ENCODE measurements around the gene C10orf105.

C10orf105 gene

DNA sequence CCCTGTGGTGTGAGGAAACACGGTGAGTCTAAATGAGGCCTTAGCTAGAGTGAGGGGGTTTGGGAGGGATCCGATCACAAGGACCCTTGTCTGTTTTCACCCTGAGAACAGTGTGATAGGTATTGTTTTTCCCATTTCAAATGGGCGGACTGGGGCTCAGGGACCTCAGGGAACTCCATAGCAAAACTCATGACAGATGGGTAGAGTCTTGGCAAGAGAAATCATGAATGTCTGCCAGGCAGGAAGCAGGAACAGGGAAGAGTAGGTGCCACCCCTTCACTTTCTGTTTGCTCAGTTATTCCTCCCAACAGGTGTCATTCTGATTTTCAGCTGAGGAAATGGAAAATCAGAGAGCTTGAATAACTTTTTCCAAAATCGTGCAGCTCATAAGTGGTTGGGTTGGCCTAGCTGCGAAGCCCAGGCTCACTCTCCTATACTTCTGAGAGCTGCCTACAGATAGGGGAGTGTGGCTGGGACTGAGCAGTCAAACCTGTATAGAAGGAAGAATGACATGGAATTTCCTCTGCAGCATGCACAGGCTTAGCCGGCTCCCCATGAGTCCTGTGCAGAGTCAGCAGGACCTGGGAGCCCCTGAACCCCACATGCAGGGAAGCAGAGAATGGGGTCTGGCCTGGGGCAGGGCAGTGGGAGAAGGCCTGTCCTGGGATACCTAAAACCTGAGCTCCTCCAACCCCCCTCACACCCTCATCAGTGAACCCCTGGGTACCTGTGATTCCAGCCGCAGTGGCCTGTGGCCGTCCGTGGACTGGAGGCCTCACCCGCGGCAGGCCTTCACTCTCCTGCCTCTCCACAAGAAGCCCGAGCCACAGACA, 17.6 kb upstream of the C10orf105 start:
- DNase-seq (ENCODE audit: low read depth in 2 of 2), result no peak

DNA sequence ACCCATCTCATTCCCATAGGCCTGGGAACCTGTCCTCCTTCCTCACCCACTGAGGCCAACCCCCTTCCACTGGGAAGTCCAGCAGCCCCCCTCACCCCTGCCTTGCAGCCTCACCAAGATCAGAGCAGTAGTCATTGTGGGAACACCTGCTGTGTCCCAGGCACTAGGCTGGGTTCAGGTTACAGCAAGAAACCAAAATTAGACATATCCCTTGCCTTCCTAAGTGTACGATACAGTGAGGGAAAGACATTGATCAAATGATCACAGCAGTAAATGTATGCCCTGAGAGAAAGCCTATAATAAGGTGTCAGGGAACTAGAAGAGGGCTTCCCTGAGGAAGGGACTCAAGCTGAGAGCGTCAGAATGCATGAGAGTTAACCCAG, 17.0 kb upstream of the C10orf105 start:
- DNase-seq (ENCODE audit: low read depth in 2 of 2), result no peak

DNA sequence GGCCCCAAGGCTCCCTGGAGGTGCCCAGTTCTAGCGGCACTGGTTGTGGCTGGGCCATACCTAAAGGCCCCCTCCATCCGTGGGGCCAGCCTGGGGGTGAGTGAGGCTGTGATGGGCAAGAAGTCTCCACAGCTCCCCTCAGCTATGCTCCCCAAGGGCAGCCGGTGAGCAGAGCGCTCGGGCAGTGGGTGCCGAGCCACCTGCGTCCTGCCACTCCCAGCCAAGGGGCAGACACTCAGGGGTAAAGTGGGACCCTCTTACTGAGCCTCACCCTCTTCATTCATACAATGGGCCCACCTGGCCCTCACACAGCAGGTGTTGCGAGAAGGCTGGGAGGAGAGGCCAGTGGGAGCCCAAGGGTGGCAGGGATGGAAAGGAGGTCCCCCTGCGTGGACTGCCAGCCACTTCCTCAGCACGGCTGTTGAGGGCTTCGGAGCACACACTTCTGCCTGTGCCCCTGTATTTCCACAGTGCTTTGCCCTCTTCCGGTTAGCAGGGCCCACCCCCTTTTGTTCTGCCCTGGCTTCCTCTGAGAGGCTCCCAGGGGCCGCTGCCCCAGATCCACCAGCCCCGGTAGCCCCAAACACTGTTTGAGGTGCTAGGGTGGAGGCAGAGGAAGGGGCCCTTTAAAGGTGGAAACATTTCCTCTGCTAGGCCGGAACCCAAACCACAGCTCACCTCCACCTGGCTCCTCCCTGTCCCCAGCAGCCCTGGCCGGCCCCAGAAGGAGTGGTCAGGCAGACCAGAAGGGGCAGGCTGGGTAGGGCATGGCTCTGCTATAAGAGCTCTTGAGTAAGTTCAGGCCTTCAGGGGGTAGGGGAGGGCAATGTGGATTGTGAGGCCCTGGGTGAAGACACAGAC, 16.4 kb upstream of the C10orf105 start:
- no peak for DNase-seq (ENCODE audit: low read depth in 2 of 2)

DNA sequence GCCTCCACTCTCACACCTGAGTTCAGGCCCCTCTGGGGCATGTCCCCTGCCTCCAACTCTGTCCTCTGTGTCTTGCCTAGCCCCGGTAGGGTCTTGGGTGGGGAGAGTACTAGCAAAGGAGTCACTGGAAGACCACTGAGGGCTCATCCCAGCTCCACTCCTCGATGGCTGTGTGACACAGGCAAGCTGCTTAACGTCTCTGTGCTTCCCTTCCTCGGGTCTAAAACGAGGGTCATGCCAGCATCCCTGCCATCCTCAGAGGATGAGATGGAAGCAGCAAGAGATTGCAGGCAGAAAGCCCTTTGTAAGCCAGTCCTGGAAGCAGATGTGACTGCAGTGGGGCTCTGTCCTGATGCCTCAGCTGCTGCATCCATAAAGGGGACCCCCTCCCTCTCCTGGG, 15.2 kb upstream of the C10orf105 start:
- DNase-seq (ENCODE audit: low read depth in 2 of 2), result no peak

DNA sequence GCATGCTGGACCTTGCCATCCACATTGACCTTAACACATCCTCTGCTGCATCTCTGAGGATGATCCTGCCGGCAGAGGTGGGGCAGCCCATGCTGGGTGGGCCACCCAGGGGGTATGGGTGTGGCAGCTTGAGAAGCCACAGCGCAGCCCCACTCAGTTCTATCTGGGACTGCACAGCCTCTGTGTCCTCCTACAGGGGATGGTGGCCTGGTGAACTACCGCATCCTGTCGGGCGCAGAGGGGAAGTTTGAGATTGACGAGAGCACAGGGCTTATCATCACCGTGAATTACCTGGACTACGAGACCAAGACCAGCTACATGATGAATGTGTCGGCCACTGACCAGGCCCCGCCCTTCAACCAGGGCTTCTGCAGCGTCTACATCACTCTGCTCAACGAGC, 12.2 kb upstream of the C10orf105 start:
- no peak for DNase-seq (ENCODE audit: low read depth in 2 of 2)

DNA sequence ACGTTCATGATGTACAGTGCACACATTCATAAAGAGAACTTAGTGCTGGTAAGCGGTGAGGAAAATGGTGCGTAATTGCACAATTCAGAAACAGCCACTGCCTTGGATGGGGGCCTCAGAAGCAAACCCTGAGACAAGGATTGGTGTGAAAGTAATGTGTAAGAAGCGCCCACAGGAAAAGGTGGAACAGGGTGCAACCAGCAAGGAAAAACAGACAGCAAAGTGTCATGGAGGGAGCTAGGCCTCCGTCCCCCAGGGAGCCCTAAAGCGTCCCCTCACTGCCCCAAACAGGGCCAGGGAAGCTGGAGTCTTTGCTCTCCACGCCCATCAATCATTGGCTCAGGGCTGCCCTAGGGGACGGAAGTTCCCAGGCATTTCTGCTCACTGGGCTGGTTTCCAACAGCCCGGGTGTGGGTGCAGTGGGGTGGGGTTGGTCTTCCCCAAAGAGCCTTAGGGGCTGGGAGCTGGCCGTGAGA, 9.6 kb upstream of the C10orf105 start:
- no peak for DNase-seq (ENCODE audit: low read depth in 2 of 2)

DNA sequence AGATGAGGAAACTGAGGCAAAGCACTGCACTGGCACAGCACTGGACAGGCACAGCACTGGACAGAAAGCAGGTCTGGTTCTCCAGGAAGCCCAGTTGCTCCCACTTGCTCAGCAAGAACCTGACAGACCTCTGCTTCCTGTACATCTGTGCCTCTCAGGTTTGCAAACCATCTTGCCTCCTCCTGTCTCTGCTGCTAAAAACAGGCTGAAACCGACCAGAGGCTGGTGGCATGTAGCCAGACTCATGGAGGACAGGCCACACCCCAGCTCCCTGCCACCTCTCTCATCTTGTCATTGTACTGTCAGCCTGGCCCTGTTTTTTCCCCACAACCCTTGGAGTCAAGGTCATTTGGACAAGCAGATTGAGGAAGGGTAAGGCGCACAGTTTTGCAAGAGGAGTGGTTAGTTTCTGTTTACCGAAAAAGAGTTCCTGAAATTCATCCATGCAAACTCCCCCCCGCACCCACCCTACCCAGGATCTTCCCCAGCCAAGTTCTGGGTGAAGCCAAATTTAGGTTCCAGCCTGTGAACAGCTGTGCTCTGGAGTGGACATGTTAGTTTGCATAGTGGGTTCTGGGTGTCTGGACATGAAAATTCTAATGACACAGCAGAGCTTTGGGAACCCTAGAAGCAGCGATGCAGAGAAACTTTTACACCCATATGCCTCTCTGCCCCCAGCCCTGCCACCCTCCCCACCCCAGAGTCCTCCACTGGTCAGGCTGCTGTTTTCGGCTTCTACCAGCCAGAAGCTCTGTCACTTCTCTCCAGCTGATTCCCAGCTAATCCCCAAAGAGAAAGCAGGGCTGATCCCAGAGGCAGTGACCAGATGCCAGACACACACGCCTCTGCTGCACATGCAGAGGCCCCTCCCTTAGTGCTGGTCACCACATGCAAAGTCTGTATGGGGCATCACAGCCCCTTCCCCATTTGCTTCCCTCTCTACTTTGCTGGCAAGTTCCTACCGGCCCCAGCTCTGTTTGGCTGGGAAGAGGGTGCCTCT, 8.5 kb upstream of the C10orf105 start:
- DNase-seq (ENCODE audit: low read depth in 2 of 2), result no peak

DNA sequence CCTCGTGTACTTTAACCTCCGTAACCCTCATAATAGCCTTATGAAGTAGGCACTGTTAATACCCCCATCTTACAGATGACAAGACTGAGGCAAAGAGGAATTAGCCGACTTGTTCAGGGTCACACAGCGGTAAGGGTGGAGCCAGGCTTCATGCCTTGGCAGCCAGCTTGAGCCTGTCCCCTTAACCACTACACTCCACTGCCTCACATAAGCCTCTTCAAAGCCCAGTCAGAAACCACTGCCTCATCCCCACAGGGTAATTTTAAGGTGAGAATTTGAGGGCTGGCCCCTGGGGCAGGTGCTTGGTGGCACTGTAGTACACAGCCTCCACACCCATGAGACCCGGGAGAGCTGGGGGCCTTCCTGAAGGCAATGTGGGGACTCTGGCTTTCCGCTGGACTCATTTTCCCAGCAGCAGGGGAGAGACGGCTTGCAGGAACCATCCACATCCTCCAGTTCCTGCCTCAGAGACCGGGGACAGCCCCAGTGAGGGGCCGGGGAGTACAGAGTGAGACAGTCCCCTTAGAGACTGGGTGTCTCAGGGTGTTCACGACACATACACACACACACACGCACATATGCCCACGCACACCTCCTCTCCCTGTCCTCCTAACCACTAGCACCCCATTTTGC, 7.6 kb upstream of the C10orf105 start:
- DNase-seq (ENCODE audit: low read depth in 2 of 2), result peak in 1 of 2 donors; percentile 46

DNA sequence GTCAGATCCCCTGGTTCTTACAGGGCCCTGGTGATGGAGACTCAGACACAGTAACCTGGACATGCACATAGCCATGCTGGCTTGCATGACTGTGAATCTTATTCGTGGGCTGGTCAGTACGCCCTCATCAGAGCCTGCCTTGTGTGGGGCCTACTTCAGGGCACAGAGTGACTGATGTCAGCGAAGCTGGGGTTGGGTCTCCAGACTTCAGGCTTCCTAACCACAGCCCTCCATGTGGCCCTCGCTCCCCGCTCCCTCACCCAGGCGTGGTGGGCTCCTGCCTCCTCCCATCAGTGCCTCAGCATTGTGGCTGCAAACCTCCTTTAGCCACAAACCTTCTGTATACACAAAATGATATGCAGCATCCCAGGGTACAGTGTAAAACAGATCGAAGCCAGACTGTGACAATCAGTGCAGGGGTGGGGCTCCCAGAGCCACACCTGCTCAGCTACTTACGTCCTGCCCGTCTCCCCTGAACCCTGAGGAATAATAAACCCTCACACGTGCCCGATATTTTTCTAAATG, 7.1 kb upstream of the C10orf105 start:
- DNase-seq (ENCODE audit: low read depth in 2 of 2), result peak; percentile 48 to 63

DNA sequence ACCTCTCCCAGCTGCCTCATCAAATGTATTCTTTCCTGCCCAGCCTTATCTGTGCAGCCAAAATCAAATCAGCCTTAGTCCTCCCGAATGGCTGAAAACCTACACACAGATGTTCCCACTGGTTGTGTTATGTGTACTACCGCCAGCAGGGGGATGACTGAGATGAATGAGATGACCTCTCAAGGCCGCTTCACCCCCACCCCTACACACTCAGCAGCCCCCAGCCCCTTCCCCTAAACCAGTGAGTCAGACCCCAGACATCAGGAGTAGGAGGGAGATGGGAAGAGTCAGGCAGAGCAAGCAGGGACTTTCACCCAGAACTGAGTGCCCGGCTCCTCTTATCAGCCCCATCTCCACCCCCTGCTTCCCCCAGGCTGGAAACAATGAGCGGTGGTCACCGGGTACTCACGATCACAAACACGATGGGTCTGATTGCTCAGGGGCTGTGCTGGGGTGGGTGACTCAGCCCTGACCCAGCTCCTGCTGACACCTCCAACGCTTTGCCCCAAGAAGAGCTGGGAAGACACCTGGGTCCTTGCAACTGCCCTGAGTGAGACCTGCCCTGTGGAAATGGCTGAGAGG, 6.5 kb upstream of the C10orf105 start:
- DNase-seq (ENCODE audit: low read depth in 2 of 2), result peak; percentile 66 to 82

DNA sequence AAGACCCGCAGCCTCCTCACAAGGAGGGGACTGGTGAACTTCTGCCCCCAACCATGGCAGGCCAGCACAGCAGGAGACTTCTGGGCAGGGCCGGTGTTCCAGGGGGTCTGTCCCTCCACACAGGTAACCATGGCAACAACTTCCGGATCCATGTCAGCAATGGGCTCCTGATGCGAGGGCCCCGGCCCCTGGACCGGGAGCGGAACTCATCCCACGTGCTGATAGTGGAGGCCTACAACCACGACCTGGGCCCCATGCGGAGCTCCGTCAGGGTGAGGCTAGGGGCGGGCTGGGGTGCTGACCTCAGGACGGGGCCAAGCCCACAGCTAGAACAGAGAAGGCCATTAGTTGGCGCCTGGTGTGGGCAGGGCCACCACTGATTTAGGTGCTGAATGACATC, 5.7 kb upstream of the C10orf105 start:
- DNase-seq (ENCODE audit: low read depth in 2 of 2), result no peak

DNA sequence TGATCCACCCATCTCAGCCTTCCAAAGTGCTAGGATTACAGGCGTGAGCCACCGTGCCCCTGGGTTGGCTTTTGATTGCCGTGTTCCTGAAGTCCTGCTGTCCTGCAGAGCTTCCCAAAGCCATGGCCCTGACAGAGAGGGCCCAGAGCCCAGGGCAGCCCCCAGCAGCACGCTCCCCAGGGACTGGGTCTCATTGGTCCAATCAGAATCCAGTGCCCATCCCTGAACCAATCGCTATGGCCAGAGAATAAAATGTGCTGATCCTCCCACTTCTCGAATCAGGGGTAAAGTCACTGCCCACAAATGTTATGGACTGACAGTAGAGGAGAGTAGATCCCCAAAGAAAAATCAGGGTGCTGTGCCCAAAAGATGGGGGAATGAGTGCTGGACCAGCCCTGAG, 5.0 kb upstream of the C10orf105 start:
- DNase-seq (ENCODE audit: low read depth in 2 of 2), result no peak

DNA sequence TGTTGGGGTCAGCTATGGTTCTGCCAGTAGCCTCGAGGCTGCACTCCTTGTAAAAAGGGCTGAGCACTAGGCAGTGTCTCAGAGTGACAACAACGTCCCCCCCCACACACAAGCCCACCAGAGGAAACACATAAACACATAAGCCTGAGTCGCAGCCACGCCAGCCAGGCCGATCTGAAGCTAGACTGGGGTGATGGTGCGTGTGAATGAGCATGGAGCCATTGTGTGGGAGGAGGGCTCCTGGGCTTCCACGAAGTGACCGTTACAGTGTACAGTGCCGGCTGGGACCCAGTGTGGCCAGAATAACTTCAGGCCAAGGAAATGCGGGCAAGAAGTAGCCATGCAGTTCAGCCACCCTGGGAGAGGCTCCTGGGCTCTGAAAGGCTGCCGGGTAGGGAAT, 3.7 kb upstream of the C10orf105 start:
- DNase-seq (ENCODE audit: low read depth in 2 of 2), result no peak

DNA sequence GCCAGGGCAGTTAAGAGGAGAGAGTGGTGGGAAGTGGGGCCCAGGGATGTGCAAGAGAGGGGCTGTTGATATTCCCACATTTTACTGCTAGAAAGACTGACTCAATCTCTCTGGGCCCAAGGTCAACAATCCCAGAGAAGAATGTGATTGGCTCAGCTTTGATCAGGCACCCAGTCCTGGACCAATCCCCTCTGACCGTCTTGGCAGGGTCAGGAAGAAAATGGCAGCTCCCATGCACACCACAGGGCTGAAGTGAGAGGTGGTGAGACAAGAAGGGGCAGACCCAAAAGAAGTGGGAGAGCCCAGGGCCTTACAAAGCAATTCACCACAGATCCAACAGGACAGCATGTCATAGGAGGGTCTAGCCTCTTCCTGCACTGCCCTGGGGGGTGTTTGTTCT, 3.3 kb upstream of the C10orf105 start:
- DNase-seq (ENCODE audit: low read depth in 2 of 2), result no peak

DNA sequence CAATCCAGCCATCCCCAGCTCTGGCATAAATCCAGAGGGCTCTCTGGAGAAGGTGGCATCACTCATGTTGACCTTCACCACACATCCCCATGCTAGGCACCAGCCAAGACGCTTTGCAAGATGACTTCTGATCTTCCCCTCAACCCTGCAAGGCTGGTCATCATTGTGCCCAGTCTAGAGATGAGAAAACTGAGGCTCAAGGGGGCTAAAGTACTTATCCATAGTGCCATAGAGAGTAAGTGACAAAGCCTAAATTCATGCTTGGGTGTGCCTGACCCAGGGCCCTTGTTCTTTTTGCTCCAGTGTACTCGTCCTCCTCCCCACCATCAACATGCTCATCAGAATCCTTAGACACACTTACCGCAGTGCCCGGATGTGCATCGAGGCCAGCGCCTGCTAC, 1.7 kb upstream of the C10orf105 start:
- DNase-seq (ENCODE audit: low read depth in 2 of 2), result no peak

DNA sequence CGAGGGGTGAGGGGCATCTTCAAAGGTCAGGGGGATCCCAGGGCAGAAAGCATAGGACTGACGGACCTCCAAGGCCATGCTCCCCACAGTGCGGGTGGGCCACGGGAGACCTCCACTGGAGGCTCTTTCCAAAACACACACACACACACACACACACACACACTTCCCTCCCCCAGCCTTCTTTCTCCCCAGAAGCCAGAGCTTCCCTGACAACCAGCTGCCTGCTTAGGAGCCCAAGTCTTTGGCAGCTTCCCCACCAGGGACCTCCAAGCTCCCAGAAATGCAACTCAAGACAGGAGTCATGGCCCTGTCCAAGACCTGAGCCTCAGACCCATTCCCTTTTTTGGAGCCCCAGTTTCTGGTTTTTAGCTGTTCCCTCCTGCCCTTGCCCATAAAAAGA, 710 bp upstream of the C10orf105 start:
- DNase-seq (ENCODE audit: low read depth in 2 of 2), result no peak

DNA sequence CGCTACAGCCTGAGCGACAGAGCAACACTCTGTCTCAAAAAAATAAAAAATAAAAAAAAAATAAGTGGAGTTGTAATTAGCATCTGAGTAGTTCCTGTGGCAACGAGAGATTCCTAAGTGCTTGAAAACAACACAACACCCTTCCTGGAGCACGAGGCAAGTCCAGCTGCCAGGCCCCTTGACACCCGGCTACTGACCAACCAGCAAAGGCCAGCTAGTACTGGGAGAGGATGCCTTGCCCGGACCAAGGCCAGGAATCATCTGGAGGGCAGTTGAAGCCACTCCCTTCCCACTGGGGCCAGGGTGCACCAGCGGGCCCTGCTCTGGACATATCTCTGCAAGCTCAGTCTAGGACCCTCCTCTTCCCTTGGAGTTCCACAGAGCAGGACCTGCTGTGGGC, 536 bp downstream of the C10orf105 start:
- no peak for DNase-seq (ENCODE audit: low read depth in 2 of 2)

DNA sequence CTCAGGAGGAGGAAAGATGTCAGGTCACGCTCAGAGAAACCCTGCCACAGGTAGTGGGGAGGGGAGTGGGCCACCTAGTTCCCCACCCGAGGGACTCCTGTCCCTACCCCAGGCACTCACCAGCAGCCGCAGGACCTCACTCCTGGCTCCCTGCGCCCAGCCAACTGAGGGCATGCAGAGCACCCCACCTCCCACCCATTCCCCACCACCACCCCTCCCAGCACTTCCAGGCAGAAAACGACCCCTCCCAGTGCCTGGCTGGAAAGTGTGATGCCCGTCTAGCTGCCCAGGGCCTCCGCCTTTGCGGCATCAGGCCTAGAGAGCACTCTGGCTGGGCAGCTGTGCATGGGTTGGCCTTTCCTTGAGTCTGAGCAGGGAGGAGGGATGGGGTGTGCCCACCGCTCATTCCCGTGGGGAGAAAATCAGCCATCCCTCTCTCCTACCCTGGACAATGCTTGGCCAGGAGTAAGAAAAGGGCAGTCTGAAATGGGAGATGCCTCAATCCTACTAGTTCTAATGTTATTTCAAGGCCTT, 1.3 kb downstream of the C10orf105 start:
- no peak for DNase-seq (ENCODE audit: low read depth in 2 of 2)

DNA sequence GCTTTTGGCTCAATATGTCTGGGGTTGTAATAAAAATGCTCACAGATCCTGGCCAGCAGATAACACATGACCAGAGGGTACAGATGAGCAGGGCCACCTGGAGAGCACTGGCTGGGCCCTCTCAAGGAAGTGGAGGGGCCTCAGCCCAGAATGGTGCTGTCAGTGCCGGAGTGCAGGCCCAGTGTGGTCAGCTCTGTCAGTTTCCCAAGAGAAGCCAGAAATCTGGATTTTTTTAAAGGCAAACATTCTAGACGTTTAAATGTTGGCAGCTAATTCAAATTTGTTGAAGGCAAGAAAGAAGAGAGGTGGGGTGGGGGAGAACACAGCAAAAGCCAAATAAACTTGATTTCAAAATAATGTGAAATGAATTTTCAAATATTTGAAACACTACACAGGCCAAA, 2.0 kb downstream of the C10orf105 start:
- DNase-seq (ENCODE audit: low read depth in 2 of 2), result no peak

DNA sequence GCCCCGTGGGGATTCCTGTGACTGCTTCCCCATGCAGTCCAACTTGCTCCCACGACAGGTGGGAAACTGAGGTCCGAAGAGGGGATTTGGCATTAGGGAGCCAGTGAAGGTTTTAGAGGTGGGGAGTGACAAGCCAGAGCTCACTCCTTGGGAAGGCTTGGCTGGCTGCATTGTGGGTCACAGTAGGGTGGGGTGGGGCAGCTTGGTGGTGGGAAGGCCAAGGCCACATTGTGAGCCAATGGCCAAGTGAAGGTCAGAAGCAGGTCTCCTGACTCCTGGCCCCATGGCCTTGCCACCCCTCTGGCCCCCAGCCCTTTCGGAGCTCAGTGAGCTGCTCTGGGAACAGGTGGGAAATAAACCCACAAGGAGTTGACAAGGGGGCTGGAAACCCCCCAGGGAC, 2.5 kb downstream of the C10orf105 start:
- DNase-seq (ENCODE audit: low read depth in 2 of 2), result no peak
